Measurements from ENCODE around the gene DDIT3.
"Not testable (repeated sequence)": the region's sequence is repeated elsewhere in the genome, so short reads cannot be mapped to it uniquely, and the experiment has no call there.

The DDIT3 gene

GRCh38 chr12:57513266-57513665 is 7.0 kb downstream of the DDIT3 start:
- DNase-seq (ENCODE audit: low read depth) = no peak

- no peak for DNase-seq (ENCODE audit: low read depth)
These were observed 7.6 kb downstream of the DDIT3 start for GRCh38 chr12:57512665-57513064.

GRCh38 chr12:57511588-57512325 is 8.6 kb downstream of the DDIT3 start:
- no peak for DNase-seq (ENCODE audit: low read depth)

- no peak for DNase-seq (ENCODE audit: low read depth)
These were observed 9.2 kb downstream of the DDIT3 start for GRCh38 chr12:57511161-57511560.

- not testable (repeated sequence) for DNase-seq (ENCODE audit: low read depth)
These were observed 12.5 kb downstream of the DDIT3 start for GRCh38 chr12:57507796-57508195.

- not testable (repeated sequence) for DNase-seq (ENCODE audit: low read depth)
These were observed 13.8 kb downstream of the DDIT3 start for GRCh38 chr12:57506541-57506940.

GRCh38 chr12:57502311-57502969 is 17.9 kb downstream of the DDIT3 start:
- not testable (repeated sequence) for DNase-seq (ENCODE audit: low read depth)

GRCh38 chr12:57500213-57500612 is 20.1 kb downstream of the DDIT3 start:
- no peak for DNase-seq (ENCODE audit: low read depth)

GRCh38 chr12:57498571-57498970 is 21.7 kb downstream of the DDIT3 start:
- no peak for DNase-seq (ENCODE audit: low read depth)

GRCh38 chr12:57498132-57498502 is 22.2 kb downstream of the DDIT3 start:
- no peak for DNase-seq (ENCODE audit: low read depth)

- no peak for DNase-seq (ENCODE audit: low read depth)
These were observed 22.8 kb downstream of the DDIT3 start for GRCh38 chr12:57497223-57498131.

- DNase-seq (ENCODE audit: low read depth) = no peak
These were observed 23.5 kb downstream of the DDIT3 start for GRCh38 chr12:57496822-57497221.

GRCh38 chr12:57495051-57495701 is 25.1 kb downstream of the DDIT3 start:
- DNase-seq (ENCODE audit: low read depth) = not testable (repeated sequence)

GRCh38 chr12:57491393-57492280 is 28.7 kb downstream of the DDIT3 start:
- no peak for DNase-seq (ENCODE audit: low read depth)

GRCh38 chr12:57490126-57490525 is 30.2 kb downstream of the DDIT3 start:
- DNase-seq (ENCODE audit: low read depth) = no peak

- DNase-seq (ENCODE audit: low read depth) = no peak
These were observed 31.1 kb downstream of the DDIT3 start for GRCh38 chr12:57489157-57489641.

GRCh38 chr12:57488402-57489156 is 31.7 kb downstream of the DDIT3 start:
- DNase-seq (ENCODE audit: low read depth) = no peak

GRCh38 chr12:57487597-57488401 is 32.5 kb downstream of the DDIT3 start, which contains the start of gene MARS1:
Gene MARS1, plus strand, starts transcription at chr12:57488068. Its CDS starts 23 bp downstream, at chr12:57488091.
- peak; percentile 90 for DNase-seq (ENCODE audit: low read depth)

- DNase-seq (ENCODE audit: low read depth) = no peak
These were observed 33.2 kb downstream of the DDIT3 start for GRCh38 chr12:57487055-57487596.
